WTC11 (cell line): ENCODE data around the gene B4GALT4. TPM values are rescaled to one million over a fixed set of nuclear protein-coding genes. Genes with fewer than 3 reads are reported as not detected.
A peak's percentile ranks its signal among the peaks of the same experiment; 100 is the strongest.
"Not testable (repeated sequence)": the region's sequence is repeated elsewhere in the genome, so short reads cannot be mapped to it uniquely, and the experiment has no call there.

ENCODE experiments used
- ATAC-seq: fragments of 200-7000 bp; cut with Tn5 transposase; 2 replicates; pipeline ENCODE4 v1.10.0; 2021; ENCODE audit warnings: mild to moderate bottlenecking, moderate library complexity
- CTCF ChIA-PET: fragments of 300-600 bp; sonication (Branson Sonifier 250); formaldehyde crosslinking; loops from one replicate; lab custom pipeline; 2021; ENCODE audit warnings: antibody characterized with exemption; lab: Charles Lee
- POLR2A ChIA-PET: fragments of 350-600 bp; sonication (Branson Sonifier 250); formaldehyde crosslinking; loops from one replicate; lab custom pipeline; 2021; ENCODE audit warnings: antibody characterized with exemption; lab: Charles Lee
- DNase-seq: peaks from one replicate; pipeline ENCODE4 v3.0.0; 2021; ENCODE audit warnings: low spot score
- H3K27ac Mint-ChIP-seq: 2 replicates; pipeline ENCODE4 v1.8.0; 2021; ENCODE audit warnings: mixed read lengths
- H3K27me3 Mint-ChIP-seq: 2 replicates; pipeline ENCODE4 v1.8.0; 2021; ENCODE audit warnings: low read depth, mild to moderate bottlenecking, moderate library complexity, mixed read lengths
- H3K36me3 Mint-ChIP-seq: 2 replicates; pipeline ENCODE4 v1.8.0; 2021; ENCODE audit warnings: mixed read lengths
- H3K4me1 Mint-ChIP-seq: 2 replicates; pipeline ENCODE4 v1.8.0; 2022; ENCODE audit warnings: mixed read lengths
- H3K4me3 Mint-ChIP-seq: 2 replicates; pipeline ENCODE4 v1.8.0; 2021; ENCODE audit warnings: mild to moderate bottlenecking, moderate library complexity, mixed read lengths
- H3K9me3 Mint-ChIP-seq: 2 replicates; pipeline ENCODE4 v1.8.0; 2021; ENCODE audit warnings: mixed read lengths
- ARID4B ChIP-seq: sonication (generic); formaldehyde crosslinking; IDR thresholded peaks from 2 replicates; pipeline ENCODE4 v1.8.0; 2023; ENCODE audit warnings: missing genetic modification reagents, mild to moderate bottlenecking, borderline replicate concordance
- CTCF ChIP-seq: fragments of 200-600 bp; IDR thresholded peaks from 2 replicates; pipeline ENCODE4 v1.8.0; 2022; ENCODE audit warnings: antibody characterized with exemption
- ERG ChIP-seq: fragments of 250-450 bp; sonication (Bioruptor Pico); IDR thresholded peaks from 2 replicates; pipeline ENCODE4 v1.8.0; 2021; ENCODE audit warnings: mild to moderate bottlenecking
- NFYB ChIP-seq: sonication (generic); formaldehyde crosslinking; conservative IDR thresholded peaks from 2 replicates; pipeline ENCODE4 v1.8.0; 2022; ENCODE audit warnings: low read depth, missing genetic modification reagents
- NR3C1 ChIP-seq: sonication (generic); formaldehyde crosslinking; conservative IDR thresholded peaks from 2 replicates; pipeline ENCODE4 v1.8.1; 2023; ENCODE audit warnings: low read depth, mild to moderate bottlenecking, missing genetic modification reagents
- PRDM15 ChIP-seq: sonication (generic); formaldehyde crosslinking; IDR thresholded peaks from 2 replicates; pipeline ENCODE4 v1.8.0; 2022; ENCODE audit warnings: missing genetic modification reagents
- PREB ChIP-seq: sonication (generic); formaldehyde crosslinking; IDR thresholded peaks from 2 replicates; pipeline ENCODE4 v1.8.1; 2022; ENCODE audit warnings: mild to moderate bottlenecking, missing genetic modification reagents, moderate library complexity, borderline replicate concordance
- SOX15 ChIP-seq: fragments of 250-450 bp; sonication (Bioruptor Pico); IDR thresholded peaks from 2 replicates; pipeline ENCODE4 v1.9.0; 2021; ENCODE audit warnings: mild to moderate bottlenecking
- STAT6 ChIP-seq: sonication (generic); formaldehyde crosslinking; conservative IDR thresholded peaks from 2 replicates; pipeline ENCODE4 v1.8.1; 2023; ENCODE audit warnings: mild to moderate bottlenecking, low read depth, missing genetic modification reagents, moderate library complexity
- TEAD4 ChIP-seq: sonication (generic); formaldehyde crosslinking; IDR thresholded peaks from 2 replicates; pipeline ENCODE4 v1.8.0; 2022; ENCODE audit warnings: mild to moderate bottlenecking, missing genetic modification reagents
- ZNF263 ChIP-seq: sonication (generic); formaldehyde crosslinking; IDR thresholded peaks from 2 replicates; pipeline ENCODE4 v1.8.1; 2022; ENCODE audit warnings: low read depth, mild to moderate bottlenecking, moderate library complexity, missing genetic modification reagents
- ZNF512 ChIP-seq: sonication (generic); formaldehyde crosslinking; IDR thresholded peaks from 2 replicates; pipeline ENCODE4 v1.8.1; 2022; ENCODE audit warnings: missing genetic modification reagents, borderline replicate concordance
- total RNA-seq: library from RNA; stranded (reverse); gene quantifications from 3 replicates; pipeline ENCODE4 v1.2.3, GENCODE V29; 2021

B4GALT4 gene
- total RNA-seq, 1 experiment from 2014 or later: 37.7 TPM

GRCh38 chr3:119276680-119277079 is 36.0 kb upstream of the B4GALT4 start (continued):
- no peak for TF ChIP-seq CTCF

- ATAC-seq, H3K4me1 Mint-ChIP-seq, DNase-seq, CTCF ChIA-PET, H3K27me3 Mint-ChIP-seq, POLR2A ChIA-PET, H3K36me3 Mint-ChIP-seq, H3K27ac Mint-ChIP-seq, H3K4me3 Mint-ChIP-seq: not testable (repeated sequence)
- peaks cover 12% of the 10 kb centered on the region for H3K9me3 Mint-ChIP-seq
Observed at GRCh38 chr3:119270212-119270611, 29.5 kb upstream of the B4GALT4 start.

GRCh38 chr3:119261055-119261454 is 20.4 kb upstream of the B4GALT4 start:
- ATAC-seq: no peak
- H3K27ac Mint-ChIP-seq: peak overlapping the region; percentile 37; the same call in 1 of the 2 replicates
- no peaks in the 10 kb centered on the region; the same call in 1 of the 2 replicates for H3K36me3 Mint-ChIP-seq
- DNase-seq: no peak
- ChIA-PET POLR2A (no interaction called here), CTCF (interaction anchor here (1.1 kb wide), 1 partner anchor 20 kb away, joined by 4 read pairs; no protein-coding TSS in a partner anchor)
- no peaks in the 10 kb centered on the region for H3K9me3 Mint-ChIP-seq
- peaks cover 46% of the 10 kb centered on the region for H3K4me1 Mint-ChIP-seq
- no peak for TF ChIP-seq ZNF263 (CRISPR knock-in tag)
- no peak for TF ChIP-seq PRDM15
- no peak for TF ChIP-seq SOX15 (CRISPR knock-in tag)
- TF ChIP-seq NR3C1 (CRISPR knock-in tag): no peak
- no peak for TF ChIP-seq ZNF512 (CRISPR knock-in tag)
- no peak for TF ChIP-seq ARID4B (CRISPR knock-in tag)
- TF ChIP-seq NFYB (CRISPR knock-in tag): no peak
- no peak for TF ChIP-seq TEAD4
- TF ChIP-seq ERG (CRISPR knock-in tag): no peak
- TF ChIP-seq PREB: no peak
- TF ChIP-seq STAT6 (CRISPR knock-in tag): no peak
- TF ChIP-seq, all 79 proteins: peak for 0
- no peak overlapping the region for H3K4me3 Mint-ChIP-seq
- no peaks in the 10 kb centered on the region for H3K27me3 Mint-ChIP-seq
